Fibroblast of mammary gland (primary cell): ENCODE data around the gene OR10G4.

ENCODE experiments used
- DNase-seq: peaks from one replicate; pipeline ENCODE4 v3.0.0-alpha.2; 2010; ENCODE audit warnings: low read depth
- H3K4me3 ChIP-seq: 2 replicates; pipeline ENCODE4 v1.5.1; 2011; ENCODE audit warnings: low read depth, mild to moderate bottlenecking, low read length, moderate library complexity; ENCODE audit not compliant: control insufficient read depth
- TF ChIP-seq, protein P1 (sequence below): conservative IDR thresholded peaks from 2 replicates; pipeline ENCODE4 v1.5.1; 2011; ENCODE audit warnings: low read depth, low read length, inconsistent platforms; ENCODE audit not compliant: control insufficient read depth, insufficient read depth

Gene OR10G4

DNA sequence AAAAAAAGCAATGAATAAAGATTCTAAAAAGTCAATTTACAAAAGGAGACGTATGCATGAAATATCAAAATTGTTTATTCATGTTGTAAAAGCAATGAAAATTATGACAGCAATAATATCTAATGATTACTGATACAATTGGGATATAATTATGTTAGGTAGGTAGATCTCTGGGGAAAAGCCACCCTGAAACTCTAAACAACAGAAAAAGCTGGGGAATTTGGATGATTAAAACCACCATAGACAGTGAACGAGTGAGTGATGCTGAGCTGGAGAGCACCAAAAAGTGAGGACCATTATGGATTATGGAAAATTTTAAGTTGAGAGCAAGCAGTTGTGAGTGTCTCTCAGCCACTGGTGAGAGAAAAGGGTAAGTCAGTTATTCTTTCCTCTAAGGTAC lies 13.7 kb downstream of the OR10G4 start, which contains the start of gene OR10G8:
OR10G8 (plus strand) TSS at position 301 of the 400 bp plus-strand sequence. CDS start 2,825 bp downstream, outside the sequence.
- TF ChIP-seq, protein P1, sequence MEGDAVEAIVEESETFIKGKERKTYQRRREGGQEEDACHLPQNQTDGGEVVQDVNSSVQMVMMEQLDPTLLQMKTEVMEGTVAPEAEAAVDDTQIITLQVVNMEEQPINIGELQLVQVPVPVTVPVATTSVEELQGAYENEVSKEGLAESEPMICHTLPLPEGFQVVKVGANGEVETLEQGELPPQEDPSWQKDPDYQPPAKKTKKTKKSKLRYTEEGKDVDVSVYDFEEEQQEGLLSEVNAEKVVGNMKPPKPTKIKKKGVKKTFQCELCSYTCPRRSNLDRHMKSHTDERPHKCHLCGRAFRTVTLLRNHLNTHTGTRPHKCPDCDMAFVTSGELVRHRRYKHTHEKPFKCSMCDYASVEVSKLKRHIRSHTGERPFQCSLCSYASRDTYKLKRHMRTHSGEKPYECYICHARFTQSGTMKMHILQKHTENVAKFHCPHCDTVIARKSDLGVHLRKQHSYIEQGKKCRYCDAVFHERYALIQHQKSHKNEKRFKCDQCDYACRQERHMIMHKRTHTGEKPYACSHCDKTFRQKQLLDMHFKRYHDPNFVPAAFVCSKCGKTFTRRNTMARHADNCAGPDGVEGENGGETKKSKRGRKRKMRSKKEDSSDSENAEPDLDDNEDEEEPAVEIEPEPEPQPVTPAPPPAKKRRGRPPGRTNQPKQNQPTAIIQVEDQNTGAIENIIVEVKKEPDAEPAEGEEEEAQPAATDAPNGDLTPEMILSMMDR = no peak
- no peak for DNase-seq

DNA sequence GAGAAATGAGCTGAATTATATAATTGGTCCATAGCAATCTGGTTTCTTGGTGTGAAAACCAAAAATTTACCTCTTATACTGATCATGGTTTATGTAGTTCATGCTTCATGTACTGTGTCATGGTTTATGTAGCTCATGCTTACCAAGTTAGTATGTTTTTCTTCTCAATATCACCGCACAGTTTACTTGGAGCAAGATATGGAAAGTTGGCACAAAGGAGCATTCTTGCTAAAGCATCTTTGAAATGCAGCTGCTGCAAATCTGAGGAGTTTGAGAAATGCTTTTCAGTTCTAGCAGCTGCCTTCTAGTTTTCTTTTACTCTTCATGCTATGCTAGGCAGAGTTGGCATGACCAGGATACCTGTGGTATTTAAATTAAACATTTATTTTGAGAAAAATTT lies 23.9 kb downstream of the OR10G4 start:
- DNase-seq = no peak
- H3K4me3 ChIP-seq = no peak overlapping the region
- TF ChIP-seq, protein P1 = no peak

More for the DNA sequence above, 13.7 kb downstream of the OR10G4 start, which contains the start of gene OR10G8:
- no peak within 1 kb of the TSS for H3K4me3 ChIP-seq

DNA sequence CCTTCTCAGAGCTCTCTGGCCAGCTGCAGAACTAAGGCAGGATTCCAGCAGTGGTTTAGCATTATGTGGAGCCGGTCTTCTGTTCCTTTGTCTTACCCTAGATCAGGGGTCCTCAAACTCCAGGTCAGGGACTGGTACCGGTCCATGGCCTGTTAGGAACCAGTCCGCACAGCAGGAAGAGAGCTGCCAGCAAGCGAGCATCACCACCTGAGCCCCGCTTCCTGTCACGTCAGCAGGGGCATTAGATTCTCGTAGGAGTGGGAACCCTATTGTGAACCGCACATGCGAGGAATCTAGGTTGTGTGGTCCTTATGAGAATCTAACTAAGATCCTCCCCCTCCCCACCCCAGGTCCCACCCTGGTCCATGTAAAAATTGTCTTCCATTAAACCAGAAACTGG lies 26.8 kb downstream of the OR10G4 start:
- DNase-seq = no peak
- TF ChIP-seq, protein P1 = no peak
- H3K4me3 ChIP-seq = no peak overlapping the region

DNA sequence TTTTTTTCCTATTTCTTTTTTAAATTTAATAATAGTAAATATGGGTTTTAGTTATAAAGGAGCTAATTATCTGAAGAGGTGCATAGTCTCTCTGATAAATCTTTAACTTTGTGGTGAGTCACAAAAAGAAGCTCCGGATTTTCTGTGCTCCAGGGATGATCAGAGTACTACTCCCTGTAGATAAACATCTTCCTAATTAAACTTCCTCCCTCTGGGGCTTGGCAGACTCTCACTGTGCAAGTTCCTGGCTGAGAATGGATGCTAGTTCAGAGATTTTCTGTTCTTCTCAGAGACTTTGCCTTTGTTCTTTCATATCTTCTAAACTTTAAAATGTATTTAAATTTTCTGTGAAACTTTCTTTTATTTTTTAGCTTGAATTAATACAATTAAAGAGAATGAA lies 28.5 kb downstream of the OR10G4 start, which contains the start of gene OR10G7:
OR10G7 (minus strand) TSS at position 72 of the 400 bp plus-strand sequence. CDS start 2,324 bp downstream, outside the sequence.
- TF ChIP-seq, protein P1 = no peak
- DNase-seq = no peak
- no peak within 1 kb of the TSS for H3K4me3 ChIP-seq

DNA sequence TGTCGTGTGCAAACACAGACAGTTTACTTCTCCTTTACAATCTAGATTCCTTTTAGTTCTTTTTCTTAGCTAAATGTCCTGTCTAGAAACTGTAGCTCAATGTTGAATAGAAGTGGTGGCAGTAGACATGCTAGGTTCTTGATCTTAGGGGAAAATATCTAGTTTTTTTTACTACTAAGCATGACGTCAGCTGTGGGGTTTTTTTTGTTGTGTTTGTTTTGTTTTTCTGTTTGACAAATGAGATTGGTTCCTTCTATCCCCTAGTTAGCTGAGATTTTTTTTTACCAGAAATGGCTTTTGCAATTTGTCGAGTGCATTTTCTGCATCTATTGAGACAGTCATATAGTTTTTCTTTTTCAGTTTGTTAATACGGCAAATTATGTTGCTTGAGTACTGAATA lies 30.6 kb downstream of the OR10G4 start:
- no peak for DNase-seq
- no peak overlapping the region for H3K4me3 ChIP-seq
- TF ChIP-seq, protein P1 = no peak

DNA sequence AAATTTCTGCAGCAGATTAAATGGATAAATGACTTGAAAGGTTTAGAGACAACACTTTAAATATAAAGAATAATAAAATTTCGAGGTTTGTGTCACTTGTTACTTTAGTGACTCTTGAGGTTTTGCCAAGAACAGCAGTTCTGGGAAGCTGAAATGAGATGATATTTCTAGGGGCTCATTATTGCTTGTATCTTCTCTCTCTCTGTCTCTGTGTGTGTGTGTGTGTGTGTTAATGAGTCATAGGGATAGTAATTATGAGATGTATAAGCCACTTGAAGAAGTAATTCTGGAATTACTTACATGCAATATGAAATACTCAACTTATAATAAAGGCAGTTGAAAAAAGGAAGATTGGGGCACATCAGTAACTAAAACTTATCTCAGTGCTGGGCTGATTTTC lies 38.0 kb downstream of the OR10G4 start:
- no peak overlapping the region for H3K4me3 ChIP-seq
- no peak for DNase-seq
- TF ChIP-seq, protein P1 = no peak

DNA sequence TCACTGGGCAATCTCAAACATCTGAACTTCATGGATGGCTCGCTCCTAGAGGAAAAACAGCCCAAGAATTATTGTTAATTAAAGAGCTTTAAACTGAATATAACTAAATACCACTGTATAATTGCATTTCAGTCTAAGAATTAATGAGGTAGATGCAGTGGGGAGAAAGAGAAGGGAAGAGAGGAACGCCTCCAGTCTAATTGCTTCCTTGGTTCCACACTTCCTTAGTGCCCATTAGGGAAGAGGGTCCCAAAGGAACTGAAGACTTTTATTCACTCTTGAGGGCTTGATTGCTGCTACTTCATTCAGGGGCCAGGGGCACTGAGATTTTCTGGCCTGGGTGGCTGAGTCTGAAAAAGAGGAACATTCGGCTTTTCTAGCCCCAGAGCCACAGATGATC lies 40.2 kb downstream of the OR10G4 start:
- H3K4me3 ChIP-seq = no peak overlapping the region
- TF ChIP-seq, protein P1 = no peak
- no peak for DNase-seq
